ENCODE data around the gene SPATA24. TPM values are rescaled to one million over a fixed set of nuclear protein-coding genes. Genes with fewer than 3 reads are reported as not detected.

SPATA24 gene
- total and polyA plus RNA-seq, 2 of the 13 experiments (the other 11 are each of a cell fraction or from before 2014, with no cell fraction given): 6.0 to 11.1 TPM

DNA sequence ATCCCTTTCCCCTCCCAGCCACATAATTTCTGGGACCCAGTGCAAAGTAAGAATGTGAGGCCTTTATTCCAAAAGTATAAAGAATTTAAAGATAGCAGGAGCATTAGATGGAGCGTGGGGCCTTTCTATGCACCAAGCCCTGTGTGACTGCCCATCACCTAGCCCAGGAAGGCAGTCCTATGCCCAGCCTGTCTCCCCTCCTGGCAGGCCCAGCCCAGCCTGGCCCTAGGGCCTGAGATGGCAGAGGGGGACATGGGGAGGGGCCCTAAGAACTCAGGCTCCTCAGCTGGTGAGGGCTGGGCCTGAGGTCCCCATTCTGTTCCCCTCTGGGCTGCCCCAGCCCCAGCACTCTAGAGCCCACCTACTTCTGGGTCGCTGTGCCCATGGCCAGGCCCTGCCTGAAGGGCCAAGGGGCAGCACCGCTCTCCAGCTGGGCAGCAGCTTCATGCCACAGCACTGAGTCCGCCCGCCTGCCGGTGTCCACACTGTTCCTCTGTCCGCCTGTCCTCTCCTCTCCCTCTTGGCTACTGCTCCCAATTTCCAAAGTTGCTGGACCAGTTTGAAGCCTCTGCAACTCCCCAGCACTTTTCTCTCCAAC is 19.8 kb downstream of the SPATA24 start (continued):
- TF ChIP-seq, protein P1, sequence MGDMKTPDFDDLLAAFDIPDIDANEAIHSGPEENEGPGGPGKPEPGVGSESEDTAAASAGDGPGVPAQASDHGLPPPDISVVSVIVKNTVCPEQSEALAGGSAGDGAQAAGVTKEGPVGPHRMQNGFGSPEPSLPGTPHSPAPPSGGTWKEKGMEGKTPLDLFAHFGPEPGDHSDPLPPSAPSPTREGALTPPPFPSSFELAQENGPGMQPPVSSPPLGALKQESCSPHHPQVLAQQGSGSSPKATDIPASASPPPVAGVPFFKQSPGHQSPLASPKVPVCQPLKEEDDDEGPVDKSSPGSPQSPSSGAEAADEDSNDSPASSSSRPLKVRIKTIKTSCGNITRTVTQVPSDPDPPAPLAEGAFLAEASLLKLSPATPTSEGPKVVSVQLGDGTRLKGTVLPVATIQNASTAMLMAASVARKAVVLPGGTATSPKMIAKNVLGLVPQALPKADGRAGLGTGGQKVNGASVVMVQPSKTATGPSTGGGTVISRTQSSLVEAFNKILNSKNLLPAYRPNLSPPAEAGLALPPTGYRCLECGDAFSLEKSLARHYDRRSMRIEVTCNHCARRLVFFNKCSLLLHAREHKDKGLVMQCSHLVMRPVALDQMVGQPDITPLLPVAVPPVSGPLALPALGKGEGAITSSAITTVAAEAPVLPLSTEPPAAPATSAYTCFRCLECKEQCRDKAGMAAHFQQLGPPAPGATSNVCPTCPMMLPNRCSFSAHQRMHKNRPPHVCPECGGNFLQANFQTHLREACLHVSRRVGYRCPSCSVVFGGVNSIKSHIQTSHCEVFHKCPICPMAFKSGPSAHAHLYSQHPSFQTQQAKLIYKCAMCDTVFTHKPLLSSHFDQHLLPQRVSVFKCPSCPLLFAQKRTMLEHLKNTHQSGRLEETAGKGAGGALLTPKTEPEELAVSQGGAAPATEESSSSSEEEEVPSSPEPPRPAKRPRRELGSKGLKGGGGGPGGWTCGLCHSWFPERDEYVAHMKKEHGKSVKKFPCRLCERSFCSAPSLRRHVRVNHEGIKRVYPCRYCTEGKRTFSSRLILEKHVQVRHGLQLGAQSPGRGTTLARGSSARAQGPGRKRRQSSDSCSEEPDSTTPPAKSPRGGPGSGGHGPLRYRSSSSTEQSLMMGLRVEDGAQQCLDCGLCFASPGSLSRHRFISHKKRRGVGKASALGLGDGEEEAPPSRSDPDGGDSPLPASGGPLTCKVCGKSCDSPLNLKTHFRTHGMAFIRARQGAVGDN (CRISPR knock-in tag; IDR thresholded peaks at IDR 0.05): peak; percentile 71
- TF ChIP-seq ZNF605 (CRISPR knock-in tag; IDR thresholded peaks at IDR 0.05) (no peak), WIZ (CRISPR knock-in tag; IDR thresholded peaks at IDR 0.05) (0 out of 2 replicates have a peak, but pooled peaks have one; percentile 21), ZNF788 (CRISPR knock-in tag; IDR thresholded peaks at IDR 0.05; ENCODE audit: borderline replicate concordance) (0 out of 2 replicates have a peak, but pooled peaks have one; percentile 13), ZNF563 (CRISPR knock-in tag; IDR thresholded peaks at IDR 0.05) (peak; percentile 37; the same call in 1 of the 2 replicates), LCORL (IDR thresholded peaks at IDR 0.05) (no peak), LCORL (CRISPR knock-in tag; IDR thresholded peaks at IDR 0.05) (0 out of 2 replicates have a peak, but pooled peaks have one; percentile 1), HES4 (CRISPR knock-in tag; IDR thresholded peaks at IDR 0.05; ENCODE audit: borderline replicate concordance) (0 out of 2 replicates have a peak, but pooled peaks have one; percentile 41), MYC (CRISPR knock-in tag; IDR thresholded peaks at IDR 0.05; ENCODE audit: borderline replicate concordance) (no peak), ZNF737 (CRISPR knock-in tag; IDR thresholded peaks at IDR 0.05; ENCODE audit: borderline replicate concordance) (no peak), ZBTB21 (CRISPR knock-in tag; IDR thresholded peaks at IDR 0.05) (no peak), RBM22 (optimal IDR thresholded peaks at IDR 0.05; ENCODE audit: low read length) (no peak), SAFB2 (CRISPR knock-in tag; IDR thresholded peaks at IDR 0.05; ENCODE audit: borderline replicate concordance, low read depth) (0 out of 2 replicates have a peak, but pooled peaks have one; percentile 79)
- TF ChIP-seq, protein P2, sequence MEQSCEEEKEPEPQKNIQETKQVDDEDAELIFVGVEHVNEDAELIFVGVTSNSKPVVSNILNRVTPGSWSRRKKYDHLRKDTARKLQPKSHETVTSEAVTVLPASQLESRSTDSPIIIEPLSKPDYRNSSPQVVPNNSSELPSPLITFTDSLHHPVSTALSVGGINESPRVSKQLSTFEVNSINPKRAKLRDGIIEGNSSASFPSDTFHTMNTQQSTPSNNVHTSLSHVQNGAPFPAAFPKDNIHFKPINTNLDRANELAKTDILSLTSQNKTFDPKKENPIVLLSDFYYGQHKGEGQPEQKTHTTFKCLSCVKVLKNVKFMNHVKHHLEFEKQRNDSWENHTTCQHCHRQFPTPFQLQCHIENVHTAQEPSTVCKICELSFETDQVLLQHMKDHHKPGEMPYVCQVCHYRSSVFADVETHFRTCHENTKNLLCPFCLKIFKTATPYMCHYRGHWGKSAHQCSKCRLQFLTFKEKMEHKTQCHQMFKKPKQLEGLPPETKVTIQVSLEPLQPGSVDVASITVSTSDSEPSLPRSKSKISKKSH (CRISPR knock-in tag; IDR thresholded peaks at IDR 0.05; ENCODE audit: borderline replicate concordance): 0 out of 2 replicates have a peak, but pooled peaks have one; percentile 39
- TF ChIP-seq, protein P3, sequence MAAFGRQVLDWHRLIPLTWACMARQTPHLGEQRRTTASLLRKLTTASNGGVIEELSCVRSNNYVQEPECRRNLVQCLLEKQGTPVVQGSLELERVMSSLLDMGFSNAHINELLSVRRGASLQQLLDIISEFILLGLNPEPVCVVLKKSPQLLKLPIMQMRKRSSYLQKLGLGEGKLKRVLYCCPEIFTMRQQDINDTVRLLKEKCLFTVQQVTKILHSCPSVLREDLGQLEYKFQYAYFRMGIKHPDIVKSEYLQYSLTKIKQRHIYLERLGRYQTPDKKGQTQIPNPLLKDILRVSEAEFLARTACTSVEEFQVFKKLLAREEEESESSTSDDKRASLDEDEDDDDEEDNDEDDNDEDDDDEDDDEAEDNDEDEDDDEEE (CRISPR knock-in tag; IDR thresholded peaks at IDR 0.05): 0 out of 2 replicates have a peak, but pooled peaks have one; percentile 59
- TF ChIP-seq, protein P4, sequence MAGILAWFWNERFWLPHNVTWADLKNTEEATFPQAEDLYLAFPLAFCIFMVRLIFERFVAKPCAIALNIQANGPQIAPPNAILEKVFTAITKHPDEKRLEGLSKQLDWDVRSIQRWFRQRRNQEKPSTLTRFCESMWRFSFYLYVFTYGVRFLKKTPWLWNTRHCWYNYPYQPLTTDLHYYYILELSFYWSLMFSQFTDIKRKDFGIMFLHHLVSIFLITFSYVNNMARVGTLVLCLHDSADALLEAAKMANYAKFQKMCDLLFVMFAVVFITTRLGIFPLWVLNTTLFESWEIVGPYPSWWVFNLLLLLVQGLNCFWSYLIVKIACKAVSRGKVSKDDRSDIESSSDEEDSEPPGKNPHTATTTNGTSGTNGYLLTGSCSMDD (CRISPR knock-in tag; IDR thresholded peaks at IDR 0.05): no peak
- TF ChIP-seq, protein P5, sequence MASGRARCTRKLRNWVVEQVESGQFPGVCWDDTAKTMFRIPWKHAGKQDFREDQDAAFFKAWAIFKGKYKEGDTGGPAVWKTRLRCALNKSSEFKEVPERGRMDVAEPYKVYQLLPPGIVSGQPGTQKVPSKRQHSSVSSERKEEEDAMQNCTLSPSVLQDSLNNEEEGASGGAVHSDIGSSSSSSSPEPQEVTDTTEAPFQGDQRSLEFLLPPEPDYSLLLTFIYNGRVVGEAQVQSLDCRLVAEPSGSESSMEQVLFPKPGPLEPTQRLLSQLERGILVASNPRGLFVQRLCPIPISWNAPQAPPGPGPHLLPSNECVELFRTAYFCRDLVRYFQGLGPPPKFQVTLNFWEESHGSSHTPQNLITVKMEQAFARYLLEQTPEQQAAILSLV (CRISPR knock-in tag; IDR thresholded peaks at IDR 0.05; ENCODE audit: borderline replicate concordance): 0 out of 2 replicates have a peak, but pooled peaks have one; percentile 25
- TF ChIP-seq, protein P6, sequence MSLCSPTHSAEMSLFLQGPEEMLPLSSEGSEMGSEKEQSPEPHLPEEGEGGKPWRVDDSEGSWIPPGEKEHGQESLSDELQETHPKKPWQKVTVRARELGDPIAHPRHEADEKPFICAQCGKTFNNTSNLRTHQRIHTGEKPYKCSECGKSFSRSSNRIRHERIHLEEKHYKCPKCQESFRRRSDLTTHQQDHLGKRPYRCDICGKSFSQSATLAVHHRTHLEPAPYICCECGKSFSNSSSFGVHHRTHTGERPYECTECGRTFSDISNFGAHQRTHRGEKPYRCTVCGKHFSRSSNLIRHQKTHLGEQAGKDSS (CRISPR knock-in tag; IDR thresholded peaks at IDR 0.05; ENCODE audit: borderline replicate concordance, low read depth): peak; percentile 38; the same call in 1 of the 2 replicates

Data from HepG2 (cell line).